HCT116 (cell line): ENCODE data around the gene KRTAP16-1. TPM values are rescaled to one million over a fixed set of nuclear protein-coding genes. Genes with fewer than 3 reads are reported as not detected.

ENCODE experiments used
- ATAC-seq: fragments of 200-7000 bp; cut with Tn5 transposase; 2 replicates; pipeline ENCODE4 v1.9.1; 2020; ENCODE audit warnings: mild to moderate bottlenecking, moderate library complexity
- BruUV-seq: library from RNA; stranded (reverse); fragments of 400-500 nt; replicated peaks from 2 replicates; lab custom pipeline; 2021; lab: Mats Ljungman, UMichigan
- CTCF ChIA-PET: fragments of 300-600 bp; sonication (Branson Sonifier 250); formaldehyde crosslinking; loops from one replicate; lab custom pipeline; 2021; ENCODE audit warnings: antibody characterized with exemption; lab: Charles Lee
- POLR2A ChIA-PET: fragments of 300-600, 350-600 bp; sonication (Branson Sonifier 250); formaldehyde crosslinking; loops from one replicate; lab custom pipeline; 2021; ENCODE audit warnings: antibody characterized with exemption; lab: Charles Lee
- RAD21 ChIA-PET, 2 experiments: fragments of 300-600 bp; sonication (Branson Sonifier 250); formaldehyde crosslinking; loops; one replicate each; lab custom pipeline; 2023; ENCODE audit warnings: low total read pairs in 2 of 2; ENCODE audit not compliant: uncharacterized antibody in 2 of 2, unreplicated experiment in 2 of 2, low non-redundant PET in 1 of 2; lab: Charles Lee
- DNase-seq: peaks from one replicate; pipeline ENCODE4 v3.0.0-alpha.2; 2010; ENCODE audit warnings: low read depth, low spot score
- H2AFZ ChIP-seq: fragments of 200-600 bp; shearing (Covaris generic), sonication (generic); 2 replicates; pipeline ENCODE4 v1.6.1; 2017; ENCODE audit warnings: low read depth, mixed run types, mixed read lengths, antibody characterized with exemption, low read length; ENCODE audit not compliant: poor library complexity, severe bottlenecking
- H3K27ac ChIP-seq: 2 replicates; pipeline ENCODE4 v1.5.1; 2012; ENCODE audit warnings: low read depth, low read length
- H3K27me3 ChIP-seq: fragments of 200-600 bp; sonication (generic); 2 replicates; pipeline ENCODE4 v1.6.1; 2016; ENCODE audit warnings: mixed run types, low read length, mixed read lengths; ENCODE audit not compliant: insufficient read depth
- H3K36me3 ChIP-seq, 2 experiments: fragments of 200-500 bp in 1 of 2; fragments of 200-600 bp in 1 of 2; sonication (Bioruptor generic) in 1 of 2; sonication (generic) in 1 of 2; 2 replicates each; pipeline versions ENCODE4 v1.5.1 to v1.6.1; 2014 to 2016; ENCODE audit warnings: low read length in 2 of 2, inconsistent platforms in 1 of 2, mixed read lengths in 1 of 2, mixed run types in 1 of 2; ENCODE audit not compliant: insufficient read depth in 2 of 2, control insufficient read depth in 1 of 2
- H3K4me1 ChIP-seq, 2 experiments: fragments of 200-600 bp in 1 of 2; sonication (generic) in 1 of 2; 2 replicates each; pipeline versions ENCODE4 v1.5.1 to v1.6.1; 2012 to 2017; ENCODE audit warnings: low read length in 2 of 2, inconsistent platforms in 1 of 2, mild to moderate bottlenecking in 1 of 2, mixed read lengths in 1 of 2, mixed run types in 1 of 2, moderate library complexity in 1 of 2; ENCODE audit not compliant: insufficient read depth in 2 of 2, control insufficient read depth in 1 of 2
- H3K4me2 ChIP-seq: fragments of 200-600 bp; sonication (generic); 2 replicates; pipeline ENCODE4 v1.6.1; 2017; ENCODE audit warnings: mixed run types, low read length, mixed read lengths
- H3K4me3 ChIP-seq, 2 experiments: fragments of 200-600 bp in 1 of 2; sonication (generic) in 1 of 2; replicated peaks in 1 of 2; 2 replicates each; pipeline ENCODE4 v1.5.1; 2011 to 2016; ENCODE audit warnings: low read length in 2 of 2, control low read depth in 1 of 2, low read depth in 1 of 2, mild to moderate bottlenecking in 1 of 2, mixed read lengths in 1 of 2, mixed run types in 1 of 2
- H3K79me2 ChIP-seq: fragments of 200-600 bp; sonication (generic); 2 replicates; pipeline ENCODE4 v1.6.1; 2017; ENCODE audit warnings: mild to moderate bottlenecking, mixed run types, low read length, moderate library complexity, mixed read lengths; ENCODE audit not compliant: insufficient read depth
- H3K9ac ChIP-seq: fragments of 200-600 bp; sonication (generic); 2 replicates; pipeline ENCODE4 v1.6.1; 2016; ENCODE audit warnings: low read length, mixed read lengths
- H3K9me2 ChIP-seq: fragments of 200-600 bp; sonication (generic), shearing (Covaris generic); 2 replicates; pipeline ENCODE4 v1.6.1; 2017; ENCODE audit warnings: mixed run types, mild to moderate bottlenecking, moderate library complexity; ENCODE audit not compliant: insufficient read depth
- H3K9me3 ChIP-seq, 2 experiments: fragments of 200-500 bp in 1 of 2; fragments of 200-600 bp in 1 of 2; sonication (Bioruptor generic) in 1 of 2; sonication (generic) in 1 of 2; 2 replicates each; pipeline ENCODE4 v1.6.1; 2014 to 2017; ENCODE audit warnings: low read length in 2 of 2, mixed read lengths in 2 of 2, inconsistent platforms in 1 of 2, low read depth in 1 of 2, mild to moderate bottlenecking in 1 of 2, mixed run types in 1 of 2, moderate library complexity in 1 of 2; ENCODE audit not compliant: control insufficient read depth in 1 of 2, insufficient read depth in 1 of 2
- H4K20me1 ChIP-seq: fragments of 200-600 bp; sonication (generic), shearing (Covaris generic); 2 replicates; pipeline ENCODE4 v1.6.1; 2017; ENCODE audit warnings: mixed run types, mild to moderate bottlenecking, moderate library complexity; ENCODE audit not compliant: insufficient read depth
- CEBPB ChIP-seq: IDR thresholded peaks from 2 replicates; pipeline ENCODE4 v1.6.1; 2012; ENCODE audit warnings: low read depth
- ELF1 ChIP-seq: IDR thresholded peaks from 2 replicates; pipeline ENCODE4 v1.6.1; 2012; ENCODE audit warnings: low read depth, borderline replicate concordance
- EZH2 ChIP-seq: fragments of 200-600 bp; sonication (generic); IDR thresholded peaks from 2 replicates; pipeline ENCODE4 v1.6.1; 2017; ENCODE audit warnings: antibody characterized with exemption, mixed run types
- EZH2phosphoT487 ChIP-seq: fragments of 200-600 bp; IDR thresholded peaks from 2 replicates; pipeline ENCODE4 v1.6.1; 2018; ENCODE audit warnings: antibody characterized with exemption, borderline replicate concordance
- FOSL1 ChIP-seq: IDR thresholded peaks from 2 replicates; pipeline ENCODE4 v1.6.1; 2012; ENCODE audit warnings: low read depth
- JUND ChIP-seq: IDR thresholded peaks from 2 replicates; pipeline ENCODE4 v1.6.1; 2012
- POLR2A ChIP-seq: IDR thresholded peaks from 2 replicates; pipeline ENCODE4 v1.7.0; 2011; ENCODE audit warnings: borderline replicate concordance; ENCODE audit not compliant: insufficient read depth, insufficient read length; ENCODE audit errors: extremely low read depth
- POLR2AphosphoS5 ChIP-seq: IDR thresholded peaks from 2 replicates; pipeline ENCODE4 v1.6.1; 2011; ENCODE audit warnings: mild to moderate bottlenecking, low read depth, low read length, moderate library complexity
- SIN3A ChIP-seq: IDR thresholded peaks from 2 replicates; pipeline ENCODE4 v1.6.1; 2012; ENCODE audit warnings: low read depth
- SP1 ChIP-seq: IDR thresholded peaks from 2 replicates; pipeline ENCODE4 v1.6.1; 2012; ENCODE audit warnings: low read depth
- SRF ChIP-seq: IDR thresholded peaks from 2 replicates; pipeline ENCODE4 v1.6.1; 2012; ENCODE audit warnings: low read depth
- YY1 ChIP-seq: IDR thresholded peaks from 2 replicates; pipeline ENCODE4 v1.6.1; 2011; ENCODE audit warnings: low read length, low read depth, moderate library complexity, mild to moderate bottlenecking; ENCODE audit not compliant: insufficient replicate concordance; ENCODE audit errors: extremely low read depth
- ZFX ChIP-seq: fragments of 450-650 bp; IDR thresholded peaks from 2 replicates; pipeline ENCODE4 v1.6.1; 2017
- intact Hi-C: fragments of 100-400 bp; cut with micrococcal nuclease; formaldehyde crosslinking; loops from 2 replicates; pipeline ENCODE4 v1.10.0; 2022
- total RNA-seq: library from RNA; stranded (reverse); gene quantifications from one replicate; pipeline ENCODE4 v1.2.1, GENCODE V29; 2021; ENCODE audit not compliant: unreplicated experiment
- TF ChIP-seq, protein P1 (sequence below): IDR thresholded peaks from 2 replicates; pipeline ENCODE4 v1.6.1; 2012
- TF ChIP-seq, protein P2 (sequence below): IDR thresholded peaks from 2 replicates; pipeline ENCODE4 v1.6.1; 2011; ENCODE audit warnings: mild to moderate bottlenecking, low read length, moderate library complexity; ENCODE audit not compliant: insufficient replicate concordance; ENCODE audit errors: extremely low read depth
- TF ChIP-seq, protein P3 (sequence below): IDR thresholded peaks from 2 replicates; pipeline ENCODE4 v1.6.1; 2012
- TF ChIP-seq, protein P4 (sequence below): IDR thresholded peaks from 2 replicates; pipeline ENCODE4 v1.6.1; 2012; ENCODE audit warnings: low read depth

KRTAP16-1 gene
- total RNA-seq, 1 experiment from 2014 or later, result not detected

DNA sequence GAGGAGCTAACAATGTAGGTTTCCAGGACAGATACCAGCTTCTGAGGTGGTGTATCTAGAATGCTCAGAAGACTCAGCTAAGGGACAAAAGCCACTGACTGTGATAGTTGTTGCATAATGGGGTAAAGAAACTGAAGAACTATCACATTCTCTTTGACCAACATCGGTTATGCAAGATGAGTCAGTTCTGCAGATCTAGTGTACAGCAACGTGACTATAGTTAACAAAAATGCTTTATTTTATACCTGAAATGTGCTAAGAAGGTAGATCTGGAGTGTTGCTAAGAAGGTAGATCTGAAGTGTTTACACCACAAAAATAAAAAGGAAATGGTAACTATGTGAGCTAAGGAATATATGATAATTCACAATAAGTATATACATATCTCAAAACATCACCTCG, 41.4 kb downstream of the KRTAP16-1 start:
- Histone ChIP-seq H3K27me3 (no peaks in the 10 kb centered on the region), H3K9me2 (no peaks in the 10 kb centered on the region), H3K9me3 (no peaks in the 10 kb centered on the region), H3K27ac (no peak overlapping the region), H3K36me3 (no peaks in the 10 kb centered on the region), H3K79me2 (no peaks in the 10 kb centered on the region), H3K4me1 (no peaks in the 10 kb centered on the region), H3K9ac (no peak overlapping the region), H3K4me2 (no peak overlapping the region), H4K20me1 (no peaks in the 10 kb centered on the region), H3K4me3 (no peak overlapping the region), H2AFZ (no peak overlapping the region)
- DNase-seq (no peak), ATAC-seq (no peak)
- ChIA-PET POLR2A (no interaction called here), RAD21 (no interaction called here), CTCF (no interaction called here)
- TF ChIP-seq JUND (no peak), SIN3A (no peak), SRF (no peak), CEBPB (no peak), EZH2 (no peak), ZFX (no peak), FOSL1 (no peak), ELF1 (no peak), YY1 (no peak), POLR2A (no peak), EZH2phosphoT487 (no peak), SP1 (no peak), POLR2AphosphoS5 (no peak)
- TF ChIP-seq, protein P1, sequence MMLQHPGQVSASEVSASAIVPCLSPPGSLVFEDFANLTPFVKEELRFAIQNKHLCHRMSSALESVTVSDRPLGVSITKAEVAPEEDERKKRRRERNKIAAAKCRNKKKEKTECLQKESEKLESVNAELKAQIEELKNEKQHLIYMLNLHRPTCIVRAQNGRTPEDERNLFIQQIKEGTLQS, result no peak
- TF ChIP-seq, protein P2, sequence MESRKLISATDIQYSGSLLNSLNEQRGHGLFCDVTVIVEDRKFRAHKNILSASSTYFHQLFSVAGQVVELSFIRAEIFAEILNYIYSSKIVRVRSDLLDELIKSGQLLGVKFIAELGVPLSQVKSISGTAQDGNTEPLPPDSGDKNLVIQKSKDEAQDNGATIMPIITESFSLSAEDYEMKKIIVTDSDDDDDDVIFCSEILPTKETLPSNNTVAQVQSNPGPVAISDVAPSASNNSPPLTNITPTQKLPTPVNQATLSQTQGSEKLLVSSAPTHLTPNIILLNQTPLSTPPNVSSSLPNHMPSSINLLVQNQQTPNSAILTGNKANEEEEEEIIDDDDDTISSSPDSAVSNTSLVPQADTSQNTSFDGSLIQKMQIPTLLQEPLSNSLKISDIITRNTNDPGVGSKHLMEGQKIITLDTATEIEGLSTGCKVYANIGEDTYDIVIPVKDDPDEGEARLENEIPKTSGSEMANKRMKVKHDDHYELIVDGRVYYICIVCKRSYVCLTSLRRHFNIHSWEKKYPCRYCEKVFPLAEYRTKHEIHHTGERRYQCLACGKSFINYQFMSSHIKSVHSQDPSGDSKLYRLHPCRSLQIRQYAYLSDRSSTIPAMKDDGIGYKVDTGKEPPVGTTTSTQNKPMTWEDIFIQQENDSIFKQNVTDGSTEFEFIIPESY, result no peak
- TF ChIP-seq, protein P3, sequence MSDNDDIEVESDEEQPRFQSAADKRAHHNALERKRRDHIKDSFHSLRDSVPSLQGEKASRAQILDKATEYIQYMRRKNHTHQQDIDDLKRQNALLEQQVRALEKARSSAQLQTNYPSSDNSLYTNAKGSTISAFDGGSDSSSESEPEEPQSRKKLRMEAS, result no peak
- TF ChIP-seq, protein P4, sequence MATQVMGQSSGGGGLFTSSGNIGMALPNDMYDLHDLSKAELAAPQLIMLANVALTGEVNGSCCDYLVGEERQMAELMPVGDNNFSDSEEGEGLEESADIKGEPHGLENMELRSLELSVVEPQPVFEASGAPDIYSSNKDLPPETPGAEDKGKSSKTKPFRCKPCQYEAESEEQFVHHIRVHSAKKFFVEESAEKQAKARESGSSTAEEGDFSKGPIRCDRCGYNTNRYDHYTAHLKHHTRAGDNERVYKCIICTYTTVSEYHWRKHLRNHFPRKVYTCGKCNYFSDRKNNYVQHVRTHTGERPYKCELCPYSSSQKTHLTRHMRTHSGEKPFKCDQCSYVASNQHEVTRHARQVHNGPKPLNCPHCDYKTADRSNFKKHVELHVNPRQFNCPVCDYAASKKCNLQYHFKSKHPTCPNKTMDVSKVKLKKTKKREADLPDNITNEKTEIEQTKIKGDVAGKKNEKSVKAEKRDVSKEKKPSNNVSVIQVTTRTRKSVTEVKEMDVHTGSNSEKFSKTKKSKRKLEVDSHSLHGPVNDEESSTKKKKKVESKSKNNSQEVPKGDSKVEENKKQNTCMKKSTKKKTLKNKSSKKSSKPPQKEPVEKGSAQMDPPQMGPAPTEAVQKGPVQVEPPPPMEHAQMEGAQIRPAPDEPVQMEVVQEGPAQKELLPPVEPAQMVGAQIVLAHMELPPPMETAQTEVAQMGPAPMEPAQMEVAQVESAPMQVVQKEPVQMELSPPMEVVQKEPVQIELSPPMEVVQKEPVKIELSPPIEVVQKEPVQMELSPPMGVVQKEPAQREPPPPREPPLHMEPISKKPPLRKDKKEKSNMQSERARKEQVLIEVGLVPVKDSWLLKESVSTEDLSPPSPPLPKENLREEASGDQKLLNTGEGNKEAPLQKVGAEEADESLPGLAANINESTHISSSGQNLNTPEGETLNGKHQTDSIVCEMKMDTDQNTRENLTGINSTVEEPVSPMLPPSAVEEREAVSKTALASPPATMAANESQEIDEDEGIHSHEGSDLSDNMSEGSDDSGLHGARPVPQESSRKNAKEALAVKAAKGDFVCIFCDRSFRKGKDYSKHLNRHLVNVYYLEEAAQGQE, result no peak
- BruUV-seq, result no TSS peak
- intact Hi-C loops, result no loop called here
